ENCODE measurements around the gene MYO9B.

The MYO9B gene

GRCh38 chr19:17061205-17061604 lies 14.4 kb upstream of the MYO9B start:
- FAIRE-seq = no peak

GRCh38 chr19:17061691-17062090 lies 13.9 kb upstream of the MYO9B start:
- DNase-seq (ENCODE audit: insufficient read length, low spot score) (no peak), FAIRE-seq (no peak)

More at GRCh38 chr19:17061205-17061604, 14.4 kb upstream of the MYO9B start:
- no peak for DNase-seq (ENCODE audit: insufficient read length, low spot score)

- FAIRE-seq (no peak), DNase-seq (ENCODE audit: insufficient read length, low spot score) (no peak)
Observed at GRCh38 chr19:17063428-17063827, 12.1 kb upstream of the MYO9B start.

- FAIRE-seq = no peak
Observed at GRCh38 chr19:17069193-17069592, 6.4 kb upstream of the MYO9B start.

GRCh38 chr19:17070421-17070820 lies 5.2 kb upstream of the MYO9B start:
- DNase-seq (ENCODE audit: insufficient read length, low spot score) = no peak
- no peak for FAIRE-seq

More at GRCh38 chr19:17069193-17069592, 6.4 kb upstream of the MYO9B start:
- no peak for DNase-seq (ENCODE audit: insufficient read length, low spot score)

- FAIRE-seq = no peak
Observed at GRCh38 chr19:17070912-17071311, 4.7 kb upstream of the MYO9B start.

GRCh38 chr19:17073869-17074633 lies 1.5 kb upstream of the MYO9B start:
- FAIRE-seq = no peak
- no peak for DNase-seq (ENCODE audit: insufficient read length, low spot score)

More at GRCh38 chr19:17070912-17071311, 4.7 kb upstream of the MYO9B start:
- DNase-seq (ENCODE audit: insufficient read length, low spot score) = no peak

- DNase-seq (ENCODE audit: insufficient read length, low spot score) (no peak), FAIRE-seq (no peak)
Observed at GRCh38 chr19:17074634-17075034, 943 bp upstream of the MYO9B start.

- FAIRE-seq (no peak), DNase-seq (ENCODE audit: insufficient read length, low spot score) (peak; percentile 33)
Observed at GRCh38 chr19:17075864-17076542, 426 bp downstream of the MYO9B start.

GRCh38 chr19:17076543-17076991 lies 990 bp downstream of the MYO9B start:
- FAIRE-seq = no peak

GRCh38 chr19:17077447-17078028 lies 2.0 kb downstream of the MYO9B start:
- FAIRE-seq (no peak), DNase-seq (ENCODE audit: insufficient read length, low spot score) (no peak)

More at GRCh38 chr19:17076543-17076991, 990 bp downstream of the MYO9B start:
- no peak for DNase-seq (ENCODE audit: insufficient read length, low spot score)

GRCh38 chr19:17078036-17078919 lies 2.7 kb downstream of the MYO9B start:
- no peak for DNase-seq (ENCODE audit: insufficient read length, low spot score)
- no peak for FAIRE-seq

GRCh38 chr19:17078920-17079709 lies 3.5 kb downstream of the MYO9B start:
- peak; percentile 4 for FAIRE-seq

GRCh38 chr19:17079710-17080439 lies 4.3 kb downstream of the MYO9B start:
- DNase-seq (ENCODE audit: insufficient read length, low spot score) (peak; percentile 89), FAIRE-seq (peak; percentile 81)

More at GRCh38 chr19:17078920-17079709, 3.5 kb downstream of the MYO9B start:
- DNase-seq (ENCODE audit: insufficient read length, low spot score) = no peak

- DNase-seq (ENCODE audit: insufficient read length, low spot score) (no peak), FAIRE-seq (no peak)
Observed at GRCh38 chr19:17080440-17080801, 4.8 kb downstream of the MYO9B start.

- no peak for FAIRE-seq
- no peak for DNase-seq (ENCODE audit: insufficient read length, low spot score)
Observed at GRCh38 chr19:17081672-17082630, 6.4 kb downstream of the MYO9B start.

- FAIRE-seq = no peak
Observed at GRCh38 chr19:17086120-17086519, 10.5 kb downstream of the MYO9B start.

GRCh38 chr19:17086834-17087233 lies 11.3 kb downstream of the MYO9B start:
- FAIRE-seq (no peak), DNase-seq (ENCODE audit: insufficient read length, low spot score) (no peak)

More at GRCh38 chr19:17086120-17086519, 10.5 kb downstream of the MYO9B start:
- DNase-seq (ENCODE audit: insufficient read length, low spot score) = no peak
